ENCODE measurements around the gene OR51B2.

Gene OR51B2

DNA sequence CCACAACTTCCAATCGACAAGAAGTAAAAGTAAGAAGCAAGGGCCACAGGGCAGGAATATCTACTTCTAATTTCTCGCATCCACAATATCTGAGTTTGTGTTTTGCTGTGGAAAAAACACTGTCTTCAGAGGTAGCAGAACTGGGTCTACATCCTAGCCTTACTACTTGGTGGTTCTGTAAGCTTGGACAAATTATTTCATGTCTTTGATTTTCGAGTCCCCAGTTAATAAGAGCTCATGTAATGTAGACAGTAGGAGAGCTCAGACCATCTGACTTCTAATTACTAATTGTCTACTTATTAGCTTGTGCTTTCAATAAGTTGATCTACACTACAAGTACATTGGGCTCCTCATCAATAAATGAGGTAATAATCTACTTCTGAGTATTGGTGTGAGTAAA, 41.0 kb downstream of the OR51B2 start:
- no peak for TF ChIP-seq SPI1 (IDR thresholded peaks at IDR 0.05; ENCODE audit: borderline replicate concordance, low read depth)
- TF ChIP-seq, protein P1, sequence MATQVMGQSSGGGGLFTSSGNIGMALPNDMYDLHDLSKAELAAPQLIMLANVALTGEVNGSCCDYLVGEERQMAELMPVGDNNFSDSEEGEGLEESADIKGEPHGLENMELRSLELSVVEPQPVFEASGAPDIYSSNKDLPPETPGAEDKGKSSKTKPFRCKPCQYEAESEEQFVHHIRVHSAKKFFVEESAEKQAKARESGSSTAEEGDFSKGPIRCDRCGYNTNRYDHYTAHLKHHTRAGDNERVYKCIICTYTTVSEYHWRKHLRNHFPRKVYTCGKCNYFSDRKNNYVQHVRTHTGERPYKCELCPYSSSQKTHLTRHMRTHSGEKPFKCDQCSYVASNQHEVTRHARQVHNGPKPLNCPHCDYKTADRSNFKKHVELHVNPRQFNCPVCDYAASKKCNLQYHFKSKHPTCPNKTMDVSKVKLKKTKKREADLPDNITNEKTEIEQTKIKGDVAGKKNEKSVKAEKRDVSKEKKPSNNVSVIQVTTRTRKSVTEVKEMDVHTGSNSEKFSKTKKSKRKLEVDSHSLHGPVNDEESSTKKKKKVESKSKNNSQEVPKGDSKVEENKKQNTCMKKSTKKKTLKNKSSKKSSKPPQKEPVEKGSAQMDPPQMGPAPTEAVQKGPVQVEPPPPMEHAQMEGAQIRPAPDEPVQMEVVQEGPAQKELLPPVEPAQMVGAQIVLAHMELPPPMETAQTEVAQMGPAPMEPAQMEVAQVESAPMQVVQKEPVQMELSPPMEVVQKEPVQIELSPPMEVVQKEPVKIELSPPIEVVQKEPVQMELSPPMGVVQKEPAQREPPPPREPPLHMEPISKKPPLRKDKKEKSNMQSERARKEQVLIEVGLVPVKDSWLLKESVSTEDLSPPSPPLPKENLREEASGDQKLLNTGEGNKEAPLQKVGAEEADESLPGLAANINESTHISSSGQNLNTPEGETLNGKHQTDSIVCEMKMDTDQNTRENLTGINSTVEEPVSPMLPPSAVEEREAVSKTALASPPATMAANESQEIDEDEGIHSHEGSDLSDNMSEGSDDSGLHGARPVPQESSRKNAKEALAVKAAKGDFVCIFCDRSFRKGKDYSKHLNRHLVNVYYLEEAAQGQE (IDR thresholded peaks at IDR 0.05; ENCODE audit: insufficient replicate concordance, low read depth), result no peak
- TF ChIP-seq, protein P2, sequence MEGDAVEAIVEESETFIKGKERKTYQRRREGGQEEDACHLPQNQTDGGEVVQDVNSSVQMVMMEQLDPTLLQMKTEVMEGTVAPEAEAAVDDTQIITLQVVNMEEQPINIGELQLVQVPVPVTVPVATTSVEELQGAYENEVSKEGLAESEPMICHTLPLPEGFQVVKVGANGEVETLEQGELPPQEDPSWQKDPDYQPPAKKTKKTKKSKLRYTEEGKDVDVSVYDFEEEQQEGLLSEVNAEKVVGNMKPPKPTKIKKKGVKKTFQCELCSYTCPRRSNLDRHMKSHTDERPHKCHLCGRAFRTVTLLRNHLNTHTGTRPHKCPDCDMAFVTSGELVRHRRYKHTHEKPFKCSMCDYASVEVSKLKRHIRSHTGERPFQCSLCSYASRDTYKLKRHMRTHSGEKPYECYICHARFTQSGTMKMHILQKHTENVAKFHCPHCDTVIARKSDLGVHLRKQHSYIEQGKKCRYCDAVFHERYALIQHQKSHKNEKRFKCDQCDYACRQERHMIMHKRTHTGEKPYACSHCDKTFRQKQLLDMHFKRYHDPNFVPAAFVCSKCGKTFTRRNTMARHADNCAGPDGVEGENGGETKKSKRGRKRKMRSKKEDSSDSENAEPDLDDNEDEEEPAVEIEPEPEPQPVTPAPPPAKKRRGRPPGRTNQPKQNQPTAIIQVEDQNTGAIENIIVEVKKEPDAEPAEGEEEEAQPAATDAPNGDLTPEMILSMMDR (IDR thresholded peaks at IDR 0.05; ENCODE audit: insufficient read depth, low read length), result no peak
- TF ChIP-seq GABPA (IDR thresholded peaks at IDR 0.05; ENCODE audit: low read depth), result no peak
- TF ChIP-seq POLR2AphosphoS5 (IDR thresholded peaks at IDR 0.05; ENCODE audit: low read depth), result no peak
- Histone ChIP-seq H3K27me3 (ENCODE audit: insufficient read depth, poor library complexity, severe bottlenecking) (no peaks in the 10 kb centered on the region), H3K4me3 (replicated peaks; ENCODE audit: insufficient read depth, low read length) (no peak overlapping the region), H3K27ac (replicated peaks) (no peak overlapping the region)
- no peak for DNase-seq (ENCODE audit: low read depth in 1 of 2, low spot score in 1 of 2)

DNA sequence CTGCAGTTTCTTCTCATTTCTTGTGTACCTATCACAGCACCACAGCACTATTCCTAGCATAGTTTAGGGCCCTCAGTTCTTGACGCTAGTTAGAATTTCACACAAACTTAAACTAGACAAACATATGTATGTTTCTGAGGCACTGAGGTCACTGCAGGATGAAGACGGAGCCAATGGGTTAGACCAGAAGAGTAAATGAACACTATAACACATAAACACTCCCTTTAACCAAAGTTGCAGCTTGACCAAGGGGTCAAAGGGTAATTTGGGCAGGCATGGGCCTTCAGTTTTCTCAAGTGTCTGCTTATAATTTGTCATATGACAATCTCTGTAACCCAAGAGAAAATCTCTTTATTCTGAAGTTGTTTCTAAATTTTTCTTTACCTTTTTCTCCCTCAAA, 41.5 kb downstream of the OR51B2 start:
- TF ChIP-seq GABPA (IDR thresholded peaks at IDR 0.05; ENCODE audit: low read depth) (no peak), SPI1 (IDR thresholded peaks at IDR 0.05; ENCODE audit: borderline replicate concordance, low read depth) (no peak), POLR2AphosphoS5 (IDR thresholded peaks at IDR 0.05; ENCODE audit: low read depth) (no peak)
- TF ChIP-seq, protein P1 (IDR thresholded peaks at IDR 0.05; ENCODE audit: insufficient replicate concordance, low read depth), result no peak
- TF ChIP-seq, protein P2 (IDR thresholded peaks at IDR 0.05; ENCODE audit: insufficient read depth, low read length), result no peak
- Histone ChIP-seq H3K27ac (replicated peaks) (no peak overlapping the region), H3K27me3 (ENCODE audit: insufficient read depth, poor library complexity, severe bottlenecking) (no peaks in the 10 kb centered on the region), H3K4me3 (replicated peaks; ENCODE audit: insufficient read depth, low read length) (no peak overlapping the region)
- DNase-seq (ENCODE audit: low read depth in 1 of 2, low spot score in 1 of 2), result no peak

DNA sequence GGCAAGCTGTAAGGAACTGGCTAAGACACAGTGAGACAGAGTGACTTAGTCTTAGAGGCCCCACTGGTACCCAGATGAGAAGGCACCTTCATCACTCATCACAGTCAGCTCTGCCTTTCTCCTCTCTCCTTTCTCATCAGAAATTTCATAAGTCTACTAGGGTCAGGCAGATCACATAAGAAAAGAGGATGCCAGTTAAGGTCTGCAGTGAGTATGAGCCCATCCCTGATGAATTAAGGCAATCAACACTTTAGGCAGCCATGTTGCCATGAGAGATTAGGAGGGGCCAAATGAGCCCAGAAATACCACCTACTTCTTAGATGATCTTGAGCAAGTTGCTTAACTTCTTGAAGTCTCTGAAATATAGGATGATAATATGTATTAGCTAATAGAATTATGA, 42.5 kb downstream of the OR51B2 start:
- Histone ChIP-seq H3K27me3 (ENCODE audit: insufficient read depth, poor library complexity, severe bottlenecking) (no peaks in the 10 kb centered on the region), H3K4me3 (replicated peaks; ENCODE audit: insufficient read depth, low read length) (no peak overlapping the region), H3K27ac (replicated peaks) (no peak overlapping the region)
- no peak for DNase-seq (ENCODE audit: low read depth in 1 of 2, low spot score in 1 of 2)
- TF ChIP-seq, protein P2 (IDR thresholded peaks at IDR 0.05; ENCODE audit: insufficient read depth, low read length), result no peak
- TF ChIP-seq SPI1 (IDR thresholded peaks at IDR 0.05; ENCODE audit: borderline replicate concordance, low read depth) (no peak), POLR2AphosphoS5 (IDR thresholded peaks at IDR 0.05; ENCODE audit: low read depth) (no peak), GABPA (IDR thresholded peaks at IDR 0.05; ENCODE audit: low read depth) (no peak)
- TF ChIP-seq, protein P1 (IDR thresholded peaks at IDR 0.05; ENCODE audit: insufficient replicate concordance, low read depth), result no peak
